ENCODE results near the gene RNF183.
"Not testable (repeated sequence)": the region's sequence is repeated elsewhere in the genome, so short reads cannot be mapped to it uniquely, and the experiment has no call there.

The RNF183 gene

DNA sequence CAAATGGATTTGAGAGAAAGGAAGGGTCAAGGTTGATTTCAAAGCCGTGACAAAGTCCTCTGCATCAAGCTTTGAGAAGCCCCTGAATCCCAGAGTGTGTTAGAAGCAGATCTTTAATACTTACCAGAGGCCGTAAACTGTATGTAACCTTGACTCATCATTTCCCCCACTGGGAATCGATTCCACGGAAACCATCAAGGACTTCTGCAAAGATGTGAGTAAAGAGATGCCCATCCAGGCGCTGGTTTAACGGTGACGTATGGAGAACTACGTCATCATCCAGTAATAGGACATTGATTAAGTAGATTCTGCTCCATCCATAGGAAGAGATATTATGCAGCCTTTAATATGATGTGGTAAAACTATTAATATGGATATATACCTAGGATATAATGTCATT lies 1.6 kb downstream of the RNF183 start:
- Histone ChIP-seq H3K9ac (ENCODE audit: low read length in 5 of 5) (no peak overlapping the region), H3K27me3 (ENCODE audit: control insufficient read depth in 5 of 5, insufficient read depth in 4 of 5, low read length in 5 of 5) (peaks cover 0 to 4% (median 0%) of the 10 kb centered on the region in 5 donors), H3K27ac (ENCODE audit: low read depth, low read length) (no peak overlapping the region), H3K4me3 (ENCODE audit: low read depth in 1 of 5, low read length in 5 of 5) (no peak overlapping the region), H3K9me3 (ENCODE audit: control insufficient read depth in 5 of 5, low read length in 5 of 5) (no peaks in the 10 kb centered on the region), H3K4me1 (ENCODE audit: control insufficient read depth in 5 of 5, insufficient read depth in 5 of 5, low read length in 5 of 5) (peaks cover 0 to 7% (median 5%) of the 10 kb centered on the region in 5 donors), H3K36me3 (ENCODE audit: control insufficient read depth in 5 of 5, insufficient read depth in 5 of 5, low read length in 5 of 5) (no peaks in the 10 kb centered on the region)

DNA sequence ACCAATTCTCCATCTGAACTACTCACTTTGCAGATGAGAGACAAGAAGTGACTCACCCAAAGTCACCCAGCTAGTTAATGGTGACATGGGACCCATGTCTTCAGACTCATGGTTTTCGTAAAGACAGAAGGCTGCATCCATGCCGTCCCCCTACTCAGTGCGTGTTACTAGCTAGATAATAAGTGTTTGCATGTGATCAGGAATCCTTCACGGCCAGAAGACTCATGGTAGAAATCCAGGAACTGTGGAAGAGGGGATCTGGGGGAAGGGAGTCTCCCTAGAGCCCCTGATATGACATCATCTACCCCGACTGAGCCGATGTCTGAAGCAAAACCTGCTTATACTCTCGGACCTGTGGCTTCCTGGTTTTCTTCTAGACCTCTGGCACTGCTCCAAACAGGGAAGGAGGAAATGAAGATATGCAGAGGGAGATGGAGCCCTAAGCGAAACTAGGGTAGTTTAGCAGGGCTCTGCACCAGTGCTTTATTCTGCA lies 3.3 kb downstream of the RNF183 start:
- Histone ChIP-seq H3K4me1 (ENCODE audit: control insufficient read depth in 5 of 5, insufficient read depth in 5 of 5, low read length in 5 of 5) (peaks cover 0 to 7% (median 5%) of the 10 kb centered on the region in 5 donors), H3K9me3 (ENCODE audit: control insufficient read depth in 5 of 5, low read length in 5 of 5) (no peaks in the 10 kb centered on the region), H3K27ac (ENCODE audit: low read depth, low read length) (no peak overlapping the region), H3K36me3 (ENCODE audit: control insufficient read depth in 5 of 5, insufficient read depth in 5 of 5, low read length in 5 of 5) (no peaks in the 10 kb centered on the region), H3K27me3 (ENCODE audit: control insufficient read depth in 5 of 5, insufficient read depth in 4 of 5, low read length in 5 of 5) (peaks cover 0 to 4% (median 0%) of the 10 kb centered on the region in 5 donors), H3K9ac (ENCODE audit: low read length in 5 of 5) (no peak overlapping the region), H3K4me3 (ENCODE audit: low read depth in 1 of 5, low read length in 5 of 5) (peak overlapping the region in 1 of 5 donors; percentile 33)

DNA sequence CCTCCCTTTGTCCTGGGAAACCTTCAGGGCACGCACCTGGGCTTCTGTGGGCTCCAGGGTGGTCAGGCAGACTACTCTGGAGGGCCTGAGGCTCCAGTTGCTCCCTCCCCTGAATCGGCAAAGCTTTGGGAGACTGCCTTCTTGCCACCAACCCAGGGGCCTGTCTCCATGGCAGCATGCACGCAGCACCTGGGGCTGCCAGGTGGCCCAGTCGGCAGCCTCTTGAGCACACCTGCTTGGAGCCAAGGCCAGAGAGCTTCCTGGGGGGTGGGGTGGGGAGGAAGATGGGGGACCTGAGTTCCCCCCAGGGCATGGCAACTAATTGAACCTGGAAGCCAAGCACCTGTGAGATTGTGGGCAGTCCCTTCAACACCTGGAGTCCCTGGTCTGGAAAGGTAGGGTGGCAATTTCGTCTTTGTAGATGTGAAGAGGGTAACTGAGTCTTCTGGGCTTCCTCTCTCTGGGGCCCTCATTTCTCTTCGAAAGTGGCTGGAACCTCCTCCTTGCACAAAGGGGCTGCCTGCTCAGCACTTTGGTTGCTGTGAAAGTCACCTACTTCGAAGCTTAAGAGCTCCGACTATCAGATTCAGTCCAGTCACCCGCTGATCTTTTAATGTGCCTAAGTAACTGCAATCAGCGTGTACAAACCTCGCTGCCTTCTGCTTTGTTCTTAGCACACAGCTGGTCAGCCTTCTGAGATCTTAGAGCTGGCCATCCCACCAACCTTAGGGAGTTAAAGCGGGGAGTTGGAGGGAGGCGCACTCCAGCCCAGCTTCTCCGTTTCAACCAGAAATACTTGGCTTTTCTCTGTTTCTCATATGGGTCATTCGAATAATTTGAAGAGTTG lies 4.0 kb downstream of the RNF183 start:
- no peak overlapping the region for H3K9ac ChIP-seq (ENCODE audit: low read length in 5 of 5)
- no peak overlapping the region for H3K27ac ChIP-seq (ENCODE audit: low read depth, low read length)
- peaks cover 0 to 4% (median 0%) of the 10 kb centered on the region in 5 donors for H3K27me3 ChIP-seq (ENCODE audit: control insufficient read depth in 5 of 5, insufficient read depth in 4 of 5, low read length in 5 of 5)
- no peaks in the 10 kb centered on the region for H3K9me3 ChIP-seq (ENCODE audit: control insufficient read depth in 5 of 5, low read length in 5 of 5)
- no peak overlapping the region for H3K4me3 ChIP-seq (ENCODE audit: low read depth in 1 of 5, low read length in 5 of 5)
- H3K36me3 ChIP-seq (ENCODE audit: control insufficient read depth in 5 of 5, insufficient read depth in 5 of 5, low read length in 5 of 5): no peaks in the 10 kb centered on the region
- peaks cover 0 to 7% (median 5%) of the 10 kb centered on the region in 5 donors for H3K4me1 ChIP-seq (ENCODE audit: control insufficient read depth in 5 of 5, insufficient read depth in 5 of 5, low read length in 5 of 5)

DNA sequence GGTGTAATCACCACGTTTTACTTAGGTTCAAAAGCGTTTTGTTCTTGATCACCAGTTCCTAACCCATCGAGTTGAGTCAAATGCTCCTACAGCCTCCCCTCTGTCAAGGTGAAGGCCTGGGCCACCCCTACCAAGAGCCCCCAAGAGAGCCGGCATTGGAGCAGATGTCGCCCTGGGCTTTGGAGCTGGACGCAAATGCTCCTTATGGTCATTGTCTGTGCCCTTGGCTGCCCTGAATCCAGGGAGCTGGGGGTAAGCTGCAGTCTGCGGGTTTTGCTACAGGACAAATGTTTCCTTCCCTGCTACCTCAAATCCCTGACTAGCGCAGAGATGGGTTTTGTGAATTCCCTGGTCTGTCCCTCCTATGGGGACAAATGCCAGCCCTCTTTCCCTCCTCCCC lies 4.9 kb downstream of the RNF183 start:
- Histone ChIP-seq H3K9ac (ENCODE audit: low read length in 5 of 5) (no peak overlapping the region), H3K4me1 (ENCODE audit: control insufficient read depth in 5 of 5, insufficient read depth in 5 of 5, low read length in 5 of 5) (peaks cover 0 to 7% (median 5%) of the 10 kb centered on the region in 5 donors), H3K4me3 (ENCODE audit: low read depth in 1 of 5, low read length in 5 of 5) (no peak overlapping the region), H3K27me3 (ENCODE audit: control insufficient read depth in 5 of 5, insufficient read depth in 4 of 5, low read length in 5 of 5) (peaks cover 0 to 4% (median 0%) of the 10 kb centered on the region in 5 donors), H3K27ac (ENCODE audit: low read depth, low read length) (no peak overlapping the region), H3K9me3 (ENCODE audit: control insufficient read depth in 5 of 5, low read length in 5 of 5) (no peaks in the 10 kb centered on the region), H3K36me3 (ENCODE audit: control insufficient read depth in 5 of 5, insufficient read depth in 5 of 5, low read length in 5 of 5) (peaks cover 0 to 3% (median 2%) of the 10 kb centered on the region in 5 donors)

DNA sequence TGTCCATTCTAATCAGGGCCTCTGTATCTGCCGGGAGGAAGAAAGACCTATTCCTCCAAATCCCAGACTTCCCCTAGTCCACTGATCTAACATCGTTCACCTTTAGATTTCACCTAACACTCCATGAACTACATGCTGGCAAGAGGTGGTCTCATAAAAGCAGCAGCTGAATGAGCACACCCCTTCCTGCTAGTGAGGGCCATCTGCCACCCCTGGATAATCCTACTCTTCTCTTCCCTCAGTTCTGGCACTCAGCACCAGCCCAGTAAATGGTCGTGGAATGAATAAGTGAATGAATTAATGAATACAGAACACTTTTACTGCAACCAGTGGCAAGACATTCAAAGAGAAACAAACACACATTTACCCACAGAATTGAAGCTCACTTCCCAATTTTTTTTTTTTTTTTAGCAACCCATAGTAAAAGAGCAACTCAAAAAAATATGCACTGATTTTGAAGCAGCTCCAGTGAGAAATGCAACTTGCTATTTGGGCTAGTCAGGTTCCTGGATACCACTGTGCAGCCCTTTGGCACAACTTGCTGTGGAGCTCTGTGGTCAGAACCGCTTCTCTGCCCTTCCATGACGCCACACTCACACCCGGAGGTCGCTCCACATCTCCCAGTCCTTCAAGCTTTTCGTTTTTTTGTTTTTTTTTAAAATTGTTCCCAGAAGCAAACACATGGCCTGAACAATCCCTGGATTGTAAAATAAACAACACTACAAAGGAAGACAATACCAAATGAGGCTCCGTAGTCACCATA lies 6.2 kb downstream of the RNF183 start:
- Histone ChIP-seq H3K9me3 (ENCODE audit: control insufficient read depth in 5 of 5, low read length in 5 of 5) (no peaks in the 10 kb centered on the region), H3K27ac (ENCODE audit: low read depth, low read length) (no peak overlapping the region), H3K4me3 (ENCODE audit: low read depth in 1 of 5, low read length in 5 of 5) (no peak overlapping the region), H3K4me1 (ENCODE audit: control insufficient read depth in 5 of 5, insufficient read depth in 5 of 5, low read length in 5 of 5) (peaks cover 0 to 7% (median 5%) of the 10 kb centered on the region in 5 donors), H3K27me3 (ENCODE audit: control insufficient read depth in 5 of 5, insufficient read depth in 4 of 5, low read length in 5 of 5) (peaks cover 0 to 3% (median 0%) of the 10 kb centered on the region in 5 donors), H3K9ac (ENCODE audit: low read length in 5 of 5) (no peak overlapping the region), H3K36me3 (ENCODE audit: control insufficient read depth in 5 of 5, insufficient read depth in 5 of 5, low read length in 5 of 5) (peaks cover 8 to 17% (median 14%) of the 10 kb centered on the region in 5 donors)

DNA sequence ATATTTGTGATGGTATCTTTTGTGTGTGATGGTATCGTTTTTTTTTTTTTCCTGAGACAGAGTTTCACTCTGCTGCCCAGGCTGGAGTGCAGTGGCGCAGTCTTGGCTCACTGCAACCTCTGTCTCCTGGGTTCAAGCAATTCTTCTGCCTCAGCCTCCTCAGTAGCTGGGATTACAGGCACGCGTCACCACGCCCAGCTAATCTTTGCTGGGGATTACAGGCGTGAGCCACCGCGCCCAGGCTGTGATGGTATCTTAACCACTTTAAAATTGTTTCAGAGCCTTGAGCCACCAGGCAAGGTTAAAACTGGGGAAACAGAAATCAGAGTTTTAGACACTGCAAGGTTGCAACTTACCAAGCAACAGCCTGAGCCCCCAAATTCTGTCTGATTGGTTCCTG lies 6.9 kb downstream of the RNF183 start:
- H3K27me3 ChIP-seq (ENCODE audit: control insufficient read depth in 5 of 5, insufficient read depth in 4 of 5, low read length in 5 of 5); H3K27ac ChIP-seq (ENCODE audit: low read depth, low read length); H3K4me1 ChIP-seq (ENCODE audit: control insufficient read depth in 5 of 5, insufficient read depth in 5 of 5, low read length in 5 of 5); H3K9me3 ChIP-seq (ENCODE audit: control insufficient read depth in 5 of 5, low read length in 5 of 5); H3K4me3 ChIP-seq (ENCODE audit: low read depth in 1 of 5, low read length in 5 of 5); H3K9ac ChIP-seq (ENCODE audit: low read length in 5 of 5): not testable (repeated sequence)
- peaks cover 8 to 24% (median 21%) of the 10 kb centered on the region in 5 donors for H3K36me3 ChIP-seq (ENCODE audit: control insufficient read depth in 5 of 5, insufficient read depth in 5 of 5, low read length in 5 of 5)

DNA sequence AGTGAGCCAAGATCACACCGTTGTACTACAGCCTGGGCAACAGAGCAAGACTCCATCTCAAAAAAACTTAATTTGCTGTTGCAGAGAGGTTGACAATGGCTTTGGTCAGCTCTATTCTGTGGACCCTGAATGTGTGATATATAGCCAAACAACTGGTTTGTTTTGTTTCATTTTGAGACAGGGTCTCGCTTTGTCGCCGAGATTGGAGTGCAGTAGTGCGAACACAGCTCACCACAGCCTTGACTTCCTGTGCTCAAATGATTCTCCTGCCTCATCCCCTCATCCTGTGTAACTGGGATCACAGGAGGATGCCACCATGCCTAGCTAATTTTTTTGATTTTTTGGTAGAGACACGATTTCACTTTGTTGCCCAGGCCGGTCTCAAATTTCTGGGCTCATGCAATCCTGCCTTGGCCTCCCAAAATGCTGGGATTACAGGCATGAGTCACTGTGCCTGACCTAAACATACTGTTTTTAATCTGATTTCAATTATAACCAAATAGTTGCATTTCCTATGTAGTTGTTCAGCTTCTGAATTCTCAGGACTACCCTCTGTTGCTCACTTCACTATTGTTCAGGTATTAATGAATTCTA lies 9.8 kb downstream of the RNF183 start:
- H3K27ac ChIP-seq (ENCODE audit: low read depth, low read length): no peak overlapping the region
- no peak overlapping the region for H3K4me3 ChIP-seq (ENCODE audit: low read depth in 1 of 5, low read length in 5 of 5)
- H3K27me3 ChIP-seq (ENCODE audit: control insufficient read depth in 5 of 5, insufficient read depth in 4 of 5, low read length in 5 of 5): no peaks in the 10 kb centered on the region
- peaks cover 24 to 50% (median 50%) of the 10 kb centered on the region in 5 donors for H3K36me3 ChIP-seq (ENCODE audit: control insufficient read depth in 5 of 5, insufficient read depth in 5 of 5, low read length in 5 of 5)
- peaks cover 0 to 2% (median 0%) of the 10 kb centered on the region in 5 donors for H3K4me1 ChIP-seq (ENCODE audit: control insufficient read depth in 5 of 5, insufficient read depth in 5 of 5, low read length in 5 of 5)
- H3K9ac ChIP-seq (ENCODE audit: low read length in 5 of 5): no peak overlapping the region
- no peaks in the 10 kb centered on the region for H3K9me3 ChIP-seq (ENCODE audit: control insufficient read depth in 5 of 5, low read length in 5 of 5)

DNA sequence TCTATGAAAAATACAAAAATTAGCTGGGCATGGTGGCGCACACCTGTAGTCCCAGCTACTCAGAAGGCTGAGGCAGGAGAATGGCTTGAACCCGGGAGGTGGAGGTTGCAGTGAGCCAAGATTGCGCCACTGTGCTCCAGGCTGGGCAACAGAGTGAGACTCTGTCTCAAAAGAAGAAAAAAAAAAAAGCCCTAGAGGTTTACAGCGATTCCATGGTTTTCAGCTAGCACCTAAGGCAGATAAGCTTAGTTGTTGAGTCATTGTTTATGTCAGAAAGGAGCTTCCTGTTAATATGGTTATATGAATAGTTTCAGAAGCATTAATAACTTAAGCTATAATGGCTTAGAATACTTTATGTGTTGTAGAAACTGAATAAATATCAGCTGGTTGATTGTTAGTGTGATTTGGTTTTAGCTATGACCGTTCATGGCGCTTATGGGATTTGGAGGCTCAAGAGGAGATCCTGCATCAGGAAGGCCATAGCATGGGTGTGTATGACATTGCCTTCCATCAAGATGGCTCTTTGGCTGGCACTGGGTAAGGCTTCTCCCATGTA lies 13.0 kb downstream of the RNF183 start:
- H3K4me1 ChIP-seq (ENCODE audit: control insufficient read depth in 5 of 5, insufficient read depth in 5 of 5, low read length in 5 of 5): peaks cover 0 to 2% (median 0%) of the 10 kb centered on the region in 5 donors
- no peak overlapping the region for H3K27ac ChIP-seq (ENCODE audit: low read depth, low read length)
- peaks cover 43 to 79% (median 71%) of the 10 kb centered on the region in 5 donors for H3K36me3 ChIP-seq (ENCODE audit: control insufficient read depth in 5 of 5, insufficient read depth in 5 of 5, low read length in 5 of 5)
- H3K4me3 ChIP-seq (ENCODE audit: low read depth in 1 of 5, low read length in 5 of 5): no peak overlapping the region
- no peaks in the 10 kb centered on the region for H3K9me3 ChIP-seq (ENCODE audit: control insufficient read depth in 5 of 5, low read length in 5 of 5)
- H3K27me3 ChIP-seq (ENCODE audit: control insufficient read depth in 5 of 5, insufficient read depth in 4 of 5, low read length in 5 of 5): no peaks in the 10 kb centered on the region
- no peak overlapping the region for H3K9ac ChIP-seq (ENCODE audit: low read length in 5 of 5)

DNA sequence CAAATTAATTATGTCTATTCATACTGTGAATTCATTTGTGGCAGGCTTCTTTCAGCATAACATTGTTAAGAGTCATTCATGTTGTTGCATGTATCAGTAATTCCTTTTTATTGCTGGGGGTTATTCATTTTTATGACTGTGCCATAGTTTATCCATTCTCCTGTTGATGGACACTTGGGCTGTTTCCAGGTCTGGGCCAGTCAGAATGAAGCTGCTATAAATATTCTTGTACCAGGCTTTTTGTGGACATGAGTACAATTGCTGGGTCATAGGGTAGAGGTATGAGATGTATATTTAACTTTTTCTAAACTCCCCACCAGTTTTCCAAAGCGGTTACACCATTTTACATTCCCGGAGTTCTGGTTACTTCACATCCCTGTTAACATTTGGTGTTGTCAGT lies 14.1 kb downstream of the RNF183 start:
- Histone ChIP-seq H3K27ac (ENCODE audit: low read depth, low read length) (no peak overlapping the region), H3K4me3 (ENCODE audit: low read depth in 1 of 5, low read length in 5 of 5) (no peak overlapping the region), H3K9ac (ENCODE audit: low read length in 5 of 5) (no peak overlapping the region), H3K4me1 (ENCODE audit: control insufficient read depth in 5 of 5, insufficient read depth in 5 of 5, low read length in 5 of 5) (peaks cover 0 to 2% (median 0%) of the 10 kb centered on the region in 5 donors), H3K36me3 (ENCODE audit: control insufficient read depth in 5 of 5, insufficient read depth in 5 of 5, low read length in 5 of 5) (peaks cover 52 to 89% (median 82%) of the 10 kb centered on the region in 5 donors), H3K9me3 (ENCODE audit: control insufficient read depth in 5 of 5, low read length in 5 of 5) (no peaks in the 10 kb centered on the region), H3K27me3 (ENCODE audit: control insufficient read depth in 5 of 5, insufficient read depth in 4 of 5, low read length in 5 of 5) (no peaks in the 10 kb centered on the region)
